BJ (cell line): ENCODE measurements around the gene CHRNA7. TPM values are rescaled to one million over a fixed set of nuclear protein-coding genes. Genes with fewer than 3 reads are reported as not detected.

Source experiments
- CTCF ChIA-PET: fragments of 350-600 bp; formaldehyde crosslinking; extraction: SDS; loops from one replicate; lab custom pipeline; 2021; ENCODE audit warnings: antibody characterized with exemption, inconsistent platforms; lab: Yijun Ruan, JAX
- POLR2A ChIA-PET: fragments of 300-600 bp; sonication (Branson Sonifier 250); formaldehyde crosslinking; extraction: SDS; loops from one replicate; lab custom pipeline; 2021; ENCODE audit warnings: antibody characterized with exemption; lab: Charles Lee
- DNase-seq: peaks from one replicate; pipeline ENCODE4 v3.0.0-alpha.2; 2011; ENCODE audit warnings: low read depth
- H3K27me3 ChIP-seq: 2 replicates; pipeline ENCODE4 v1.6.0; 2011; ENCODE audit warnings: low read length; ENCODE audit not compliant: control insufficient read depth, insufficient read depth
- H3K36me3 ChIP-seq: 2 replicates; pipeline ENCODE4 v1.5.1; 2011; ENCODE audit warnings: low read length; ENCODE audit not compliant: control insufficient read depth, insufficient read depth
- H3K4me3 ChIP-seq: 2 replicates; pipeline ENCODE4 v1.5.1; 2011; ENCODE audit warnings: low read depth, mild to moderate bottlenecking, control low read depth, low read length
- polyA plus RNA-seq: library from polyadenylated mRNA; depleted of rRNA; stranded (reverse); fragments of >200 nt; gene quantifications from 2 replicates; pipeline ENCODE4 v1.2.3, GENCODE V29; 2011
- TF ChIP-seq, protein P1 (sequence below): IDR thresholded peaks from 2 replicates; pipeline ENCODE4 v1.5.1; 2011; ENCODE audit warnings: low read depth, mild to moderate bottlenecking, control low read depth, inconsistent platforms, low read length, moderate library complexity; ENCODE audit not compliant: insufficient read depth

The CHRNA7 gene
- polyA plus RNA-seq, 1 experiment = 0.10 TPM

DNA sequence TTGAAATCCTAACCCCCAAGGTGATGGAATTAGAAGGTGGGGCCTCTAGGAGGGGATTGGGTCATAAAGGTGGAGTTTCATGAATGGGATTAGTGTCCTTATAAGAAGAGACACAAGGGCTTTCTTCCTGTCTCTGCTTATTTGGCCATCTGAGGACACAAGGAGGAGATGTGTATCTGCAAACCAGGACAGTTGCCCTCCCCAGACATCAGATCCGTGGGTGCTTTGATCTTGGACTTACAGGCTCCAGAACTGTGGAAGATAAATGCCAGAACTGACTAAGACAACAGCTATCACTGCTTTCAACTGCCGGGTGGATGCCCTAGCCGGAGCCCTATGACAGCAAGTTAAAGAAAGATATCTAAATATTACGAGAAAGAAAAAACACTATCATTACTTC lies 94.4 kb downstream of the CHRNA7 start:
- TF ChIP-seq, protein P1, sequence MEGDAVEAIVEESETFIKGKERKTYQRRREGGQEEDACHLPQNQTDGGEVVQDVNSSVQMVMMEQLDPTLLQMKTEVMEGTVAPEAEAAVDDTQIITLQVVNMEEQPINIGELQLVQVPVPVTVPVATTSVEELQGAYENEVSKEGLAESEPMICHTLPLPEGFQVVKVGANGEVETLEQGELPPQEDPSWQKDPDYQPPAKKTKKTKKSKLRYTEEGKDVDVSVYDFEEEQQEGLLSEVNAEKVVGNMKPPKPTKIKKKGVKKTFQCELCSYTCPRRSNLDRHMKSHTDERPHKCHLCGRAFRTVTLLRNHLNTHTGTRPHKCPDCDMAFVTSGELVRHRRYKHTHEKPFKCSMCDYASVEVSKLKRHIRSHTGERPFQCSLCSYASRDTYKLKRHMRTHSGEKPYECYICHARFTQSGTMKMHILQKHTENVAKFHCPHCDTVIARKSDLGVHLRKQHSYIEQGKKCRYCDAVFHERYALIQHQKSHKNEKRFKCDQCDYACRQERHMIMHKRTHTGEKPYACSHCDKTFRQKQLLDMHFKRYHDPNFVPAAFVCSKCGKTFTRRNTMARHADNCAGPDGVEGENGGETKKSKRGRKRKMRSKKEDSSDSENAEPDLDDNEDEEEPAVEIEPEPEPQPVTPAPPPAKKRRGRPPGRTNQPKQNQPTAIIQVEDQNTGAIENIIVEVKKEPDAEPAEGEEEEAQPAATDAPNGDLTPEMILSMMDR = no peak
- ChIA-PET CTCF (no interaction called here), POLR2A (no interaction called here)
- H3K36me3 ChIP-seq = no peaks in the 10 kb centered on the region
- H3K27me3 ChIP-seq = no peaks in the 10 kb centered on the region
- no peak for DNase-seq
- H3K4me3 ChIP-seq = no peak overlapping the region

DNA sequence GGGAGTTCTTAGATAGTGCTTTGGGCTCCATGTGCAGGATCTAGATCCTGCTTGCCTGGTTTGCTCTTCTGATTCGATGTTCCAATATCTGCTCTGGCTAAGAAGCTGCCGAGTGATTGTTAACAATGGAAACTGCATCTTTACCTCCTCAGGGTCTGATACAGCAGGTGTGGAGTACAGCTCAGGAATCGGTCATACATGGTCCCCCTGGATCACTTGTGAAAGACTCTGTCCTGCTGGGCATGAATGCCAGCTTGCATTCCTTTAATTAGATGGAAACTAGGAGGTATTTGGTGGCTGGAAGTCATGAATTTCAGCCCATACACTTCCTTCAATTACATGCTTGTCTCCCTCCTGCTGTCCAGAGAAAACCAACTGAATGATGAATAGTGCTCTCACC lies 95.3 kb downstream of the CHRNA7 start:
- CTCF ChIA-PET = no interaction called here
- POLR2A ChIA-PET = no interaction called here

DNA sequence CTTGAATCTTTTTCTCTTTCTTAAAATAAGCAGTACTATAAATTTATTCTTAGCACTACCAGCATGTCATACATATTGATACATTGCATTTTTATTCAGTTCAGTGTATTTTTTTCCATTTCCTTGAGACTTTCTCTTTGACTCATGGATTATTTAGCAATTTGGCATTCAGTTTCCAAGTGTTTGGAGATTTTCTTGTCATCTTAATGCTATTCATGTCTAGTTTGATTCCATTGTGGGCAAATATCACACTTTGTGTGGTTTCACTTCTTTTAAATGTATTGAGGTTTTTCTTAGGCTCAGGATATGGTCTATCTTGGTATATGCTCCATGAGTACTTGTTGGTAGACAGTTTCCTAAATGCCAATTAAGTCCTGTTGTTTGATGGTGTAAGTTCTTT lies 99.5 kb downstream of the CHRNA7 start:
- ChIA-PET CTCF (no interaction called here), POLR2A (no interaction called here)
- DNase-seq = no peak
- H3K4me3 ChIP-seq = no peak overlapping the region
- no peaks in the 10 kb centered on the region for H3K36me3 ChIP-seq
- TF ChIP-seq, protein P1 = no peak
- no peaks in the 10 kb centered on the region for H3K27me3 ChIP-seq

More for the DNA sequence above, 95.3 kb downstream of the CHRNA7 start:
- H3K4me3 ChIP-seq = no peak overlapping the region
- H3K36me3 ChIP-seq = no peaks in the 10 kb centered on the region
- H3K27me3 ChIP-seq = no peaks in the 10 kb centered on the region
- TF ChIP-seq, protein P1 = no peak
- no peak for DNase-seq

DNA sequence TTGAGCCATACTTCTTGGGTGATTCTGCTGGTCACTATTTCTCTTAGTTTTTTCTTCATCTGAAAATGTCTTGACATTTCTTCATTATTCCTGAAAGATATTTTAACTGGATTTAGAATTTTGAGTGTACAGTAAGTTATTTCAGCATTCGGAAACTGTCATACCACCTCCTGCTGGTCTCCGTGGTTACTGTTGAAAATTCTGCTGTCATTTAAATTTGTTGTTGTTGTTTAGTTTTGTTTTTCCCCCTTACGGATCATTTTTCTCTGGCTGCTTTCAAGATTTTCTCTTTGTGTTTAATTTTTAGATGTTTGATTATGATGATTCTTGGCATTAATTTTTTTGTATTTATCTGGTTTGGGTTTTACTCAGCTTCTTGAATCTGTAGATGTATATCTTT lies 100.5 kb downstream of the CHRNA7 start:
- no peaks in the 10 kb centered on the region for H3K27me3 ChIP-seq
- TF ChIP-seq, protein P1 = no peak

DNA sequence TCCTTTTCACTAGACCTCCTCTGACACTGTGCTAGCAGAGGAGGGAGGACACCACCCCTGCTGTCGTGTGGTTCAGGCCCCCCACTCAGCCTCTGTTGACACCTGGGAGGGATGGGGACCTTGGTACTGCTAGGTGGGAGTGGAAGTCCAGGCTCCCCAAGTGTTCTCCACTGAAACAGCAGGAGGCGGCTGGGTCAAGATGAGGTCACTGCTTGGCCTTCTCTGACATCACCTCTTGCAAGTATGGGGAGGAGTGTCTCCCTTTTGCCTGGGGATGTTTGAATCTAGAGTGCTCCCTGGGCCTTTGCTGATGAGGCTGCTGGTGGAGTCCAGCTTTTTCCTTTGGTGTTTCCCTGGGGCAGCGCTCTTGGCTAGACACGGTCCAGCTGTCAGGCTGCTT lies 101.5 kb downstream of the CHRNA7 start:
- no peaks in the 10 kb centered on the region for H3K27me3 ChIP-seq
- CTCF ChIA-PET = no interaction called here
- no peak for DNase-seq
- no peak overlapping the region for H3K4me3 ChIP-seq
- POLR2A ChIA-PET = no interaction called here
- TF ChIP-seq, protein P1 = no peak
- no peaks in the 10 kb centered on the region for H3K36me3 ChIP-seq

More for the DNA sequence above, 100.5 kb downstream of the CHRNA7 start:
- H3K4me3 ChIP-seq = no peak overlapping the region
- POLR2A ChIA-PET = no interaction called here
- DNase-seq = no peak
- H3K36me3 ChIP-seq = no peaks in the 10 kb centered on the region
- CTCF ChIA-PET = no interaction called here
